GM10266 (cell line): ENCODE results near the gene CDC34.

Experiments used
- DNase-seq: peaks from one replicate; pipeline ENCODE4 v3.0.0; 2012; ENCODE audit errors: extremely low spot score
- CTCF ChIP-seq: IDR thresholded peaks from 2 replicates; pipeline ENCODE4 v1.5.1; 2012; ENCODE audit warnings: mild to moderate bottlenecking, low read depth; ENCODE audit not compliant: control insufficient read depth, insufficient read depth; ENCODE audit errors: missing control alignments

CDC34 gene

DNA sequence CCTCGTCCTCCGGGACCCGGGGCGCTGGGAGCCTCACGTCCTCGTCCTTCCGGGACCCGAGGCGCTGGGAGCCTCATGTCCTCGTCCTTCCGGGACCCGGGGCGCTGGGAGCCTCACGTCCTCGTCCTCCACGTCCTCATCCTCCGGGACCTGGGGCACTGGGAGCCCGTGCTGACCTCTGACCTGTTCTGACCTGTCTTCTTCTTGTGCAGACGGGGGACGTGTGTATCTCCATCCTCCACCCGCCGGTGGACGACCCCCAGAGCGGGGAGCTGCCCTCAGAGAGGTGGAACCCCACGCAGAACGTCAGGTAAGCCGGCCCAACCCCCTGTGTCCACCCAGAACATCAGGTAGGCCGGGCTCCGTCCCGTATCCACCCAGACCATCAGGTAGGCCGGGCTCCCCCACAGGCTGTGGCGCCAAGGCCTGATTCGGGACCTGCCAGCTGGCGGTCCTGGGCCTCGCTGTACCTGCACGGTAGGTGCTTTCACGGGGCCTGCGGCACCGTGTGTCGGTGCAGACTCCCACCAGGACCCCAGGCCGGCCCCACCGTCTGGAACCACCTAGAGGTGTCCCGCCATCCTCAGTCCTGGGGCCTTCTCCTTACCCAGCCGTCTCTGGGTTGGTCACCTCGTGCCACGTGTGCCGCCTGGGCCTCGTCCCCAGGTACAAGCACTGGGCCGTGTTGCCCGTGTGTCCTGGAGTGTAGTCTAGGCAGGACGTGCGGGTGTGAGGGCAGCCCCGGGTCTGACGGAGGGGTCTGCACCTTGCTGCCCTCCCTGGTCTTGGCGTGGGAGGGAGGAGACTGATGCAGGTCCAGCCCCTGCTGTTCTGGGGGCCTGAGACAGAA is 4.7 kb downstream of the CDC34 start:
- no peak for DNase-seq
- no peak for TF ChIP-seq CTCF

- no peak for TF ChIP-seq CTCF
- no peak for DNase-seq
These were observed 5.4 kb downstream of the CDC34 start for GRCh38 chr19:536881-537404.

- no peak for DNase-seq
- no peak for TF ChIP-seq CTCF
These were observed 7.3 kb downstream of the CDC34 start for GRCh38 chr19:538641-539428.

DNA sequence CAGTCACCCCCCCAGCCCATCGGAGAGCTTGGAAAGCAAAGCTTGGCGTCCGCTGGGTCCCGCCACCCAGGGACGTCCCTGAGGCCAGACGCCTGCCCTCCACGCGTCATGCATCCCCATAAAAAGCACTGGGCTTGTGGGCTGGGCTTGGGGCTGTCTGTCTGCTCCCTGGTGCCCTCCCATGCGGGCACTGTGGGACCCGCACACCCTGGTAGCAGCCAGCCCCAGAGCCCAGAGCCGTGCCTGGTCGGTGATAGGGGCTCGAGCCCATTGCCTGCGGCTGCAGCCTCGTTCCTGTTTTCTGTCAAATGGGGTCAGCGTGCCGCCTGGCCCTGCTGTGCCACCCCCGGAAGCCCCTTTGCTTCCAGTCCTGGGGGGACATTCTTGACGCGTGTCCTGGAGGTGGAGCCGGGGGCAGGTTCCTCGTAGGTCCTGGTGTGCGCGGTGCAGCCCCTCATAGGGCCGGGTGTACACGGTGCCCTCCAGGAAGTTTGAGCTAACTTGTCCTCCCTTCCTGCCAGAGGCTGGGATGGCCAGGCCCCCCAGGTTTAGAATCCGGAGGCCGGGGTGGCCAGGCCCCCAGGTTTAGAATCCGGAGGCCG is 8.0 kb downstream of the CDC34 start:
- no peak for DNase-seq
- TF ChIP-seq CTCF = no peak

GRCh38 chr19:540867-541637 is 9.5 kb downstream of the CDC34 start:
- DNase-seq = no peak
- TF ChIP-seq CTCF = no peak

DNA sequence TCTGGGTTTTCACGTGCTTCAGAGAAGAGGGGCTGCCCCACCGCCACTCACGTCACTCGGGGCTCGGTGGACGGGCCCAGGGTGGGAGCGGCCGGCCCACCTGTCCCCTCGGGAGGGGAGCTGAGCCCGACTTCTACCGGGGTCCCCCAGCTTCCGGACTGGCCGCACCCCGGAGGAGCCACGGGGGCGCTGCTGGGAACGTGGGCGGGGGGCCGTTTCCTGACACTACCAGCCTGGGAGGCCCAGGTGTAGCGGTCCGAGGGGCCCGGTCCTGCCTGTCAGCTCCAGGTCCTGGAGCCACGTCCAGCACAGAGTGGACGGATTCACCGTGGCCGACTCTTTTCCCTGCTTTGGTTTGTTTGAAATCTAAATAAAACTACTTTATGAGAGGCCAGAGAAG is 10.1 kb downstream of the CDC34 start:
- DNase-seq = no peak
- TF ChIP-seq CTCF = no peak
